GM18498 (cell line): ENCODE measurements around the gene IL17REL.

ENCODE experiments used
- ATAC-seq: cut with Tn5 transposase; IDR thresholded peaks from one replicate; pipeline ENCODE4 v1.9.1; 2021; ENCODE audit warnings: mild to moderate bottlenecking, moderate library complexity; ENCODE audit not compliant: unreplicated experiment

Gene IL17REL

DNA sequence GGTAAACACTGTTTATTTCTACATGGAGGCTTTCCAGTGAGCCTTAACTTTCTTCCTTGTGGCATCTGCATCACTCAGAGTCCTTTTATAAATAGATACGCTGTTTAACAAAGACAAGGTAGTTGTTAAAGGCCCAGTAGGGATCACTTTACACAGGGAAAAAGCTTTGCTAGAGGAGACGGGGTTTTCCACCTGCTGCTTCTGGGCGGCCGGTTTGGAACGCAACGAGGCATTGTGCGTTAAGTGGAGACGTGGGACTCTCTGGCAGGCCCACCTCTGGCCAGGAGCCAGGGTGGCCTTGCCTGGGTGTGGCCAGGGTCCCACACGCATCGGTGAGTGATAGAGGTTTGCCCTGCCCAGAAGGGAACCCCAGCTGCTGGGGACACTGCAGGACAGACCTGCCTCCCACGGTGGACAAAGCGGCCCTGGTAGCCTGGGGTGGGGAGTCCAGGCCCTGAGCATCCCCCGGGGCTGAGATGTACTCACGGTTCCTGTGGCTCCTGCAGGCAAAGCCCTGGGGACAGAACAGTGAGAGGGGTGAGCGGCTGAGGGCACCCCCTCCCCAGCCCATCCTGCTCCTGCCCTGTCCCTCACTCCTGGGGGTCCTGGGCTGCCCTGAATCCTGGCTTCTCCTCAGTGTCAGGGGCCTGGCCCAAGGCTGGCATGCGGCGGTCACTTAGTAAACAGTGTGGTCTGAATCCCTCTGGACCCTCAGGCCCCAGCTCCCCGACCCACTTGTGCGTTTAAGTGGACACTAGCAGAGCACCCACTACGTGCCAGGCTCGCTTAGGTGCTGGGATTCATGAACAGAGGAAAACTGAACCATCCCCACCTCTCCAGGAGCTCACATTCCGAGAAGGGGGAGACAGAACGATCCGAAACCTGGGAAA is 4.2 kb downstream of the IL17REL start:
- ATAC-seq = no peak

DNA sequence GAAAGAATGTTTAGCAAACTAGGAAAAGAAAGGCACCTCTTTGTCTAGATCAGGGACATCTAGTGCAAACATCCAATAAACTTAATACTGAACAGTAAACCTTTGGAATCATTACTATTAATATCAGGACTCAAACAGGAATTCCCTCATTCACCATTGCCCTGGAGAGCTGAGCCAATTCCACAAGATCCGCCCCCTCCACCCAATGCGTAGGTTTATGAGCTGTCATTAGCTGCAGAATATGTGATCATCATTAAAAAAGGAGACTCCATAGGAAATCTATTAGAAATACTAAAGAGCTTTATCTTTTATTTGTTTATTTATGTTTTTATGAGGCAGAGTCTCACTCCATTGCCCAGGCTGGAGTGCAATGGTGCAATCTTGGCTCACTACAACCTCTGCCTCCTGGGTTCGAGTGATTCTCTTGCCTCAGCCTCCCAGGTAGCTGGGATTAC is 5.5 kb downstream of the IL17REL start:
- no peak for ATAC-seq

DNA sequence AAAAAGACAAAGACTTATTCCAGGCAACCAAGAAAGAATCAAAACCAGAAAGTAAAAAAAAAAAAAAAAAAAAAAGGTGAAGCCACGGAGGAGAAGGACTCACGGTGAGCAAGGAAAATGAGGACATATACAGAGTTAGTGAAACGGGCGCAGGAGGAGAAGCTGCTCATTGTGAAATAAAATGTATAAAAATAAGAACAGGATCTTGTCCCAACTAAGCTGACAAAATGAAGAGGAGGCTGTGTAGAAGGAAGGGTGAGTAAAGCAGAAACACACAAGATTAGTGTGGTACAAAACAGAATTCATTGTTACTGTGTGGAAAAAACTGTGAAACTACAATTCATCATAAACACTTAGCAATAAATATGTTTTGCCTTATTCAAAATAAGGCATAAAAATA is 7.6 kb downstream of the IL17REL start:
- no peak for ATAC-seq

DNA sequence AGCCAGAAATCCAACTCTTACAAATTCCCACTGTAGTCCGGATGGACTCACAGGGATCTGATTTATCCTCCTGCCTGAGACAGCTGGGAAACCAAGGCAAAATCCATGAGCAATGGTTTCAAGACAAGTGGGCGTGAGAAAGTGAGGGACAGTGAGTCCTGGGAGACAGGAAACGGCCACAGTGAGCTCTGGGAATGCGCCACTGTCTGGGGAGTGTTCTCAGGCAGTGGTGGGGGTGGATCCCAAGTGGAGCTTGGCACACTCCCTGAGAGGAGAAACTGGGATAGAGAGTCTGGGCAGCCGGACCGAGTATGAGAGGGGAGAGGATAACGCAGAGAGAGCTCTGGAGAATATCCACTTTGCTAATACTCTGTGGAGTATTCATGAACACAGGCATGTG is 9.8 kb downstream of the IL17REL start:
- ATAC-seq = no peak

DNA sequence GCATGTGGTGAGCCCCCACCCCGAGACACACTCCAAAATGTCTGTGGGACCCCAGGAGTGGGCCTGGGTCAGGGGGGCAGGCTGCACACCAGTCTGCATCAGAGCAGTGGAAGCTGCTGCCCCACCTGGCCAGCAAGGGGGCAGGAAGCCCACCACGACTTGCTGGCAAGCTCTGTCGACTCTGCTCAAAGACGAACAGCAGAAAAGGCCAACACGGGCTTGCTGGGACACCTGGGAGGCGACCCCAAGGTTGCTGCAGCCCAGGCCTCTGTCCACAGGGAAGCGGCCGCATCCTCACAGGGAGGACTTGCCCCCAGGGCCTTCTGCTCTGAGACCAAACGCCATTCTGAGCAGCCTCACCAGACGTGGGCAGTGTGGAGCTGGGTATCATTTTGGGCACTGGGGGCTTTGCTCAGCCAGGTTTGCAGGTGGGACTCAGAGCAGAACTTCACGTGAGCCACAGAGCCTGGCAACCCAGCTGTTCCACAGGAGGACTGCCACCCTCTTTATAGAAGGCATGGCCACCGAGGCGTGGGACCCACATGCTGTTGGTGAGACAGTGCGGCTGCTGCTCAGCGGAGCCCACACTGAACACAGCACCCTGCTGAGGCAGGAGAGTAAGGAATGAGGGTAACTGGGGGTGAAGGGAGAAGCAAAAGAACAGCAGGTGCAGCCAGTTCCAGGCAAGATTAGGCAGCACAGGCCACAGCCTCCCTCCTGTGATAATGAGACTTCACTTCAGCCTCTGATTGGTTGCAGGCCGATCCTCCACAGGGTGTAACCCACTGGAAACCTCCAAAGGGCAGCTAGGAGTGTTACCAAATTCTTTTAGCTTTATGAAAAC is 11.0 kb downstream of the IL17REL start:
- ATAC-seq = no peak

DNA sequence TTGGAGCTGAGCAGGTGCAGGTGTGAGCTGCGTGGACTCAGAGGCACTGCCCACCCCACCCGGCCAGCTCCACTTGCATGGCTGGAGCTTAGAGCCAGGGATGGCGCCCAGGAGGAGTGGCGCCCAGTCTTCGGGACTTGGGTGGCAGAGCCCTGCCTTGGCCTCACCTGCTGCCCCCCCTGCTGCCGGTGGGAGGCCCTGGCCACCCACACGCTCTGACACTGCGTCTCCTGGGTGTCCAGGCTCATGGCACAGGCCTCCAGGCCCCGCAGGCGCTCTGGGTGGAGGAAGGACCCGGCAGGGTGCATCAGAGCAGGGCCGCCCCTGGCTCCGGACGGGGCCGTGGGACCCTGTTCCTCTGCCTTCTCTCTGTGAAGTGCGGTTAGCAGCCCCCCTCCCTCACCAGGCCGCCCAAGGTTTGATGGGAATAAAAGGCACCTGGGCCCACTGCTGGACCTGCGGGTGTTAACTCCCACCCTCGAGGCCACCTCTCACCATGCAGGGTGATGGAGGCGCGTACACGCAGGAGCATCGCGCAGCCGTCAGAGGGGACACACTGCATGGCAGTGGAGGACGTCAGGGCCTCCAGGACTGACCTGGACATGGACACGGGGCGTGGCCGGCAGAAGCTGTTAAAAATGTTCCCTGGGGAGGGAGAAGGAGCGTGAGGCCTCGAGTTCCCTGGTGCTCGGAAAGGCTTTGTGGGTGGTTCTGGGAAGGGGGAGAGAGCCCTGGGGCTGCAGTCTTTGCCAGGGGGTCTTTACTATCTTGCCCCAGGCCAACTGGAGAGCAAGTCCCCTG is 11.8 kb downstream of the IL17REL start:
- no peak for ATAC-seq

DNA sequence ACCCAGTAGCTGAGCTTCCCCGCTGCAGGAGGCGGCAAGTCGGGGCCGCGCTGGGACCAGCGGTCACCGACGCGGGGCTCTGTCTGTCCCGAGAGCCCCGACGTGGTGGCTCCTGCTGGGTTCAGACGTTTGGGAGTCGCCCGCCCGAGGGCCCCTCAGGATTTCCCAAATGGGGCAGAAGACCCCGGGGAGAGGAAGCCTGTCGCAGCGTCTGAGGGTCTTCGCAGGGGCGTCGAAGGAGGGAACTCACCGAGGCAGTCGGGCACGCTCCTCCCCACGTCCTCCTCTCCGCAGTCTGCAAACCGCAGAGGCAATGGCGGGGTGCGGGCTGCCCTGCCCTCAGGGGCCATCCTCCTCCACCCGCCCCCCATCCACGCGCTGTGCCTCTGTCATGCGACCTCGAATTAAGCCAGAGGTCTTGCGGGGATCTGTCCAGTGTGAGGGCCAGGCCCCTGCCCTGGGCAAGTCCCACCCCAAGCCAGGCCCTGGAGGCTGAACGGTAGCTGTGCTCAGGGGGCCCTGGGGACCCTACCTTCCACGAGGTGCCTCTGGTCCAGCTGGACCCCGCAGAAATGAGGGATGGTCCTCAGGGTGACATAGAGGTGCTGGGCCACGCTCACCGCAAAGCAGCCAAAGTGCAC is 12.5 kb downstream of the IL17REL start:
- no peak for ATAC-seq

DNA sequence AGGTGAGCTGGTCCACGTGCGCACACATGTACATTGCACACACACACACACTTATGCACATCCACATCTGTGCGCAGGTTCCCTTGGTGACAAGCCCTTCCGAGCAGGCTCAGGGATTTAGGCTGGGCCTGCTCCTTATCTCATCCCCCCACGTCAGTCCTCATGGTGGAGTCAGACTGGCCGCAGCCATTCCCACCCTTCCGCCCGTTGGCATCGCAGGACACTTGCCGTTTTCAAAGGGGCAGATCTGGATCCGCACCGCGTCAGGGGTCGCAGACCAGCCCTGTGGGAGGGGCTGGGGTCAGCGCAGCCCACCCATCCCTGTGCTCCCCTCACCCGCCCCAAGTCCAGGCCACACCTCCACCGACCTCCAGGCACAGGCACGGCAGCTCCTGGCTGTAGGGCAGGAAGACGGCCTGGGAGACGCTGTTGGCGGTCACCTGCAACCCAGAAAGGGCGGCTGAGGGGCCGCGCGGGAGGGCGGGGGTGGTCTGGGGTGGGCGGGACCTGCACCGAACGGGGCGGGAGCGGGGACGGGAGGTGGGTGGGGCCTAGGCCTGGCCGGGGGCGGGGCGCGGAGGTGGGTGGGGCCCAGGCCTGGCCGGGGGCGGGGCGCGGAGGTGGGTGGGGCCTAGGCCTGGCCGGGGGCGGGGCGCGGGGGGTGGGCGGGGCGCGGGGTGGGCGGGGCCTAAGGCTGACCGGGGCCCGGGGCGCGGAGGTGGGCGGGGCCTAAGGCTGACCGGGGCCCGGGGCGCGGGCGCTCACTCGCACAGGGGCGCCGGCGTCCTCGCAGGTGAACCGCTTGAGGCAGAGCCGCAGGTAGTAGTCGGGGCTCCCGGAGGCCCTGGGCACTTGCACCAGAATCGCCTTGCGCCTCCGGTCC is 13.3 kb downstream of the IL17REL start:
- no peak for ATAC-seq

DNA sequence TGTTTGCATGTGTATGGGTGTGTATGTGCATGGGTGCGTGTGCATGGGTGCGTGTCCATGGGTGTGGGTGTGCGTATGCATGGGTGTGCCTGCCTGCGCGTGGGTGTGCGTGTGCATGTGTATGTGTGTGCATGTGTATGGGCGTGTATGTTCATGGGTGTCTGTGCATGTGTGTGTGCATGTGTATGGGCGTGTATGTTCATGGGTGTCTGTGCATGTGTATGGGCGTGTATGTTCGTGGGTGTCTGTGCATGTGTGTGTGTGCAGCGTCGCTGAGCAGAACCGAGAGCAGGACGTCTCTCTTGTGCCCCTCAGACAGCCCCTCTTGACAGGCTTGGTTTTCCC is 13.9 kb downstream of the IL17REL start:
- ATAC-seq = no peak

DNA sequence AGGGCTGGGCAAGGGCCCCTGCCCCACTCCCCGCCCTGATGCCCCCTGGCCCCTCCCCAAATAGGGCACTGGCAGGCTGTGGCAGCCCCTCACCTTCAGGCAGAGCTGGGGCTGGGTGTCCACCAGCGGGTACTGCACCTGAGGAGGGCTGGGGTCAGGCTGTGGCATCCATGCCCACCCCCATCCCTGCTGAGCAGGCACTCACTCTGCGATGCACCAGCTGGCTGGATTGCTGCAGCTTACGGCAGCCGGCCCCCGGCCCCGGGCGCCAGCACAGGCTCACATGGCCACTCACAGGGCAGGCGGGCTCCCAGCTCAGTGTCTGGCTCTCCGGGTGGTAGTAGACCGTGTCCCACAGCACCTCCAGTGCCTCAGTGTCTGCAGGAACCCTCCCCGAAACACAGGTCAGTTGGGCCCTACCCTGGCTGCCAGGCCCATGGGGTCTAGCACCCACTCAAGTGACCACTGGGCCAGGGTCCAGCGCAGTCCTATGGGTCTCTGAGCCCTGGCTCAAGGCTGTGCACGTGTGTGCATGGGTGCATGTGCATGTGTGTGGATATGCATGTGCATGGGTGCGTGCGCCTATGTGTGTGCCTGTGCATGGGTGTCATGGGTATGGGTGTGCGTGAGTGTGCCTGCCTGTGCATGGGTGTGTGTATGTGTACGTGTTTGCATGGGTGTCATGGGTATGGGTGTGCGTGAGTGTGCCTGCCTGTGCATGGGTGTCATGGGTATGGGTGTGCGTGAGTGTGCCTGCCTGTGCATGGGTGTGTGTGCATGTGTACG is 14.4 kb downstream of the IL17REL start:
- no peak for ATAC-seq

DNA sequence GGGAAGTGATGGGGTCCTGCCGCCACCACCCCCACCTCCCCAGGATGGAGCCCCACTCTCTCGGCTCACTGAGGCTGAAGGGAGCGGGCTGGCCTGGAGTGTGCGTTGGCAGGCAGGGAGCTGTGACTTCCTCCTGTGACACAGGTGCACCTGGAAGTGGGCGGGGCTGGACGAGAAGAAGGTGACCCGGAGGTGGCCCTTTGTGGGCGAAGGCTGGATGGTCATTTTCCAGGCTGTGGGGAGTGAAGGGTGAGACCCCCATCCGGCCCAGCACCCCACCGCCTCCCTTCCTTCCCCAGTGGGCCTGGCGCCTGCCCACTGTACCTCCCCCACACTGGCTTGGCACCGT is 15.3 kb downstream of the IL17REL start:
- no peak for ATAC-seq

DNA sequence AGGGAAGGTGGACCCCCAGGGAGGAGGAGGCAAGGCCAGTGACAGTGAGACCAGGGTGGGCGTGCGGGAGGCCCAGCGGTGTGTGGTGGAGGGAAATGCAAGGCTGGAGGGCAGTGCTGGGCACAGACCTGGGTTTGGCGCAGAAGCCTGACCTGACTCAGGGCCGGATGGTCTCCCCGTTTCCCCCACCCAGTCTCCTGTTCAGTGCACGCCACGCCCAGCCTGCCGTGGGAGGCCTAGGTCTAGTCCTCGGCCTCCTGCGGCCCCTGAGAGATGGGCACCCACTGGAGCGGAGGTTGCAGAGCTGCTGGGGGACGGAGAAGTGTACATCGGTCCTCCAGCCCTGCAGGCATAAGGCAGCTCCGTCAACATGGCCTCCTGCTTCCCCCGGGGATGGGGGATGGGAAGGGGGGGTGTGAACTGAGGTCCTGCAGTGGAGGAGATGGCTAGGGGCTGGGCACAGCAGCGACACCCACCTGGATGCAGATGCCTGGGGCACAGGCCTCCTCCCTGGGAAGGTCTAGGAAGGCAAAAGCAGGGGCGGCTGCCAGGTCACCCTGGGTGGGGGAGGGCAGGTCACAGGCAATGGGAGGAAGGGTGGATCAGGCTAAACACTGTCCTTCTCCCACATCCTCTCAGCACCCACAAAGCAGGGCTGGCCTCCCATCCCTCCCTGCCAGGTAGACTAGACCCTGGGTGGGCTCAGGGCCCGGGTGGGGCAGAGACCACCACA is 15.9 kb downstream of the IL17REL start:
- no peak for ATAC-seq

DNA sequence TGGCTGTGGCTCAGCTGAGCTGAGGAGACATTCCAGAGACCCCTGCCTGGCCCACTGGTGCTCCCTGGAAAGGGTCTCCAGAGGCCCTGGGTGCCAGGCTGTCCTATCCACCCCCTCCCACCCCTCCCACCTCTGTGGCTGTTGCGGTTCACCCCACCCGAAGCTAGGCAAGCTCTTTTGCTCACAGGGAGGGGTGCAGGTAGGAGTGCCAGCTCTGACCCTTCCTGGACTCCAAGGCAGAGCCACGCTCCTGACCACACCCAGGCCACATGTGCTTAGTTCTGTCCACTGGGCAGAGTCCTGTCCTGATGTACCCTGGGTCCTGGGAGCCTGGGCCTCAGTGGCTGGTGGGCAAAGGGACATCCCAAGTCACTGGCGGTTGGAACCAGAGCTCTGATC is 16.4 kb downstream of the IL17REL start:
- no peak for ATAC-seq

DNA sequence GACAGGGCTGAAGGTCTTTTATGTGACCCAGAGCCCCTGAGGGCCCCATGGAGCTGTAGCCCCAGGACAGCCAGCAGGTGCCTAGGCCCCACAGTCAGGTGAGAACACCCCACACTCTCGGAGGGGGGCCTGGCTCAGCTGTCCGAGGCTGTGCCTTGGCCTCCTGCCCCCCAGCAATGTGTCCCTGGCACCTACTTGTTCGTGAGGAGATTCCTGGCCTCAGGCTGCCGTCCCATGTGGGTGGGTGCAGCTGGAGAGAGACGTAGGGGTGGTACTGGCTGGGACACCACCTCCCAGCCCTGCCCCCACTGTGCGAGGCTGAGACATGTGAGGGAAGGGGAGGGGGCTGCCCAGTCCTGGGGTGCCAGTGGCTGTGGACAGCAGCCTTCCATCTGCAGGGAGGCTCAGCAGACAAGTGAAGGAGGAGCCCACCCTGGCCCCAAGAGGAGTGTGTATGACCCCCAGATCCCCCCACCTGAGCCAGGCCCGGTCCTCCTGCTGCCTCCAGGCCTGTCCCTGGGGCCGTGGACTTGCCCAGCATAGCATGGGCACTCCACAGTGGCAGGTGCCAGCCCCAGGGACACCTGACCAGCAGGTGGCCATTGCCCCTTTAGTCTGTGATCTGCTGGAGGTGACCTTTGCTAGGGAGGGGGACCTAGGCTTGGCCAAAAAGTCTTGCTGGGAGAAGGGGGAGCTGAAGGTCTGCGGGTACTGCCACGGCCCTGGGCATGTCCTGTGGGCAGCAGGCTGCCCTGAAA is 17.0 kb downstream of the IL17REL start:
- no peak for ATAC-seq

DNA sequence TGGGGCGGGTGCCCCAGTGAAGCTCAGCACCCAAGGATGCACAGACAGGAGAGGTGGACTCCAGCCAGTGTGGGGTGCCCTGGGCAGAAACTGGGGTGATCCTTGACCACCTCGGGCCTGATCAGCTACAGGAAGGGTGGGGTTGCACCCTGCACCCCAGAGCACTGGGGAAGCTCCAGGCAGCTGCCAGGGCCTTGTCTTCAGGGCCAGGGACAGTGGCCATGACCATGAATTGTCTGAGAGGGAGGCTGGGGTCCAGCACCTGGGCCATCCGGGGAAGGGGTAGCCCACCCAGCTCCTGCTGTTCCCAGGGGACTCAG is 17.6 kb downstream of the IL17REL start:
- no peak for ATAC-seq

DNA sequence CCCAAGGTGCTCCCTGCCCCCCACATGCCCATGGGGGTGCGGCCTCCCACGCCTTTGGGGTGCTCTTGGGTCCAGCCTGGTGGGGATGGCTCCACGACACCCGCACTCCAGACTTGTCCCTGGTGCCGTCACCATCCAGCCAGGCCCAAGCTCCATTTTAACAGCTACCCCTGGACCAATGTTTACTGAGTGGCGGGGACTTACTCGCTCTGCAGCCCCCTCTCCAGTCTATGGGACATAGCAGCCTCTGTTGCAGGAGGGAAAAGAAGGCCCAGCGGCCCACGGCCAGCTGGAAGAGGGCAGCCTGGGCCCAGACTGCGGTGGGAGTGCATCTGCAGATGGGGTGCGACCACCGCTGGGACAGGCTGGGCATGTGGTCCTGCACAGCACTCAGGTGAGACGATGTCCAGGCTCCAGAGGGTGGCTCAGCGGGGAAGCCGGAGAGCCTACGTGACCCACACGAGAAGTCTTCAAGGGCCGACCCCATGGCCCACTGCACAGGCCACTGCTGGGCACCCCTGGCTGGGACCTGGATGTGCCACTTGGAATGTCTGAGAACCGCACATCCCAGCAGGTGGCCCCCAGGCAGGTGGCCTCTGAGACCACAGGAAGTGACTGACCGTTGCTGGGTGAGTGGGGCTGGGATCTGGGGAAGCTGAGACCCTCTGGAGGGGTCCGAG is 18.1 kb downstream of the IL17REL start:
- ATAC-seq = no peak

DNA sequence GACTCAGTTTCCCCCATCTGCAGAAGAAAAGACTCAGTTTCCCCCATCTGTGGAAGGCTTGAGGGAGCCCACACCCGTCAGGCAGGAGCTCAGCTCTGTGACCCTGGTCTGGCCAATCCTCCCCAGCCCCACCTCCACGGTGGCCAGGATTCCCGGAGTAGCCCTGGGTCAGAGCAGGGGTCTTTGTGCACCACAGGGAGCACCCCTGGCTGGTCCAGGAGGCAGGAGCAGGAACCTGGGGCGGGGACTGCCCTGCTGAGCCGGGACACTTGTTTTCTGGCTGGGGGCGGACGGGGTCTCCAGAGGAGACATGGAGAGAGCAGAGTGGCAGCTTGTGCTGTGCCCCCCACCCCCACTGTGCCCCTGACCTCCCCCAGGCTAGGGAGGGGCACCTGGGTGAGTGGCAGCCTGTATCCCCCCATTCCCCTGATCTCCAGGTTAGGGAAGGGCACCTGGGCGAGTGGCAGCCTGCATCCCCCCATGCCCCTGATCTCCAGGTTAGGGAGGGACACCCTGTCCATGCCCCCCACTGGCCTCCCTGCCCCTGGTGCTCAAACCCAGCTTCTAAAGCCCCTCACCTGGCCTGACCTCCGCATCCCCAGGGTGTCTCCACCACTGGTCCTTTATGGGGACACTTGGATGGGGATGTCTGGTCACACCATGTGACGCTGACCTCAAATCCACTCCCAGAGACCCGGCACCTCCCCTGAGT is 18.8 kb downstream of the IL17REL start:
- no peak for ATAC-seq
